ENCODE results near the gene PXDN.
A peak's percentile ranks its signal among the peaks of the same experiment; 100 is the strongest.

PXDN gene

DNA sequence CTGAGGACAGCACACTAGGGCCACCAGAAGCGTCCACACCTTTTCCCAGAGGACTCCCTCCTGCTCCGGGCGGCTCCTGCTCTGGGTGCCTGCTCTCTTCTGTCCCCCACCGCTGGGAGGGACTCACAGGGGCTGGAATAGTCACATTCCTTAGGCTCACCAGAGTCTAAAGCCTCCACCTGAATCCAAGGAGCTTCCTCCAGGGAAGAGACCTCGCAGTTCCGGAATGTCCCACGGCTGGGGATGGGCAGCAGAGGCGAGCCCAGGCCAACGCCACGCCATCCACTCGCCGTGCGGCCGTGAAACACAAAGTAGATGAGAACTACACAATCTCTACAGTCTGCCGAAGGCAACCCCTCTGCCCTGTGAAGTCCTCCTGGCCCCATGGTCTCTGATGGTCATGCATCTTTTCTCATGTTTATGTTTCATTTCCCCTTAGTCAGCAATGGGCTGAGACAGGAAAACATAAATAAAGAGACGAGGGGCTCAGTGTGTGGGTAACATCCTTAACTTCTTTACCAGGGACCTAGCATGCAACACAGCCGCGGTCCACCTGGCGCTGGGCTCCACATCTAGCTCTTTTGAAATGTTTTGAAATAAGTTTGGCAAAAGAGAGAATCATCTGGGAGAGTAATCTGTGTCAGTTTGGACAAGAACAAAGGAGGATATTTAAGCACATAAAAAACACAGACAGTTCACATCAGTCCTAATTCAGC lies 98.4 kb downstream of the PXDN start:
- DNase-seq (ENCODE audit: low read depth) = no peak
- TF ChIP-seq, protein P1, sequence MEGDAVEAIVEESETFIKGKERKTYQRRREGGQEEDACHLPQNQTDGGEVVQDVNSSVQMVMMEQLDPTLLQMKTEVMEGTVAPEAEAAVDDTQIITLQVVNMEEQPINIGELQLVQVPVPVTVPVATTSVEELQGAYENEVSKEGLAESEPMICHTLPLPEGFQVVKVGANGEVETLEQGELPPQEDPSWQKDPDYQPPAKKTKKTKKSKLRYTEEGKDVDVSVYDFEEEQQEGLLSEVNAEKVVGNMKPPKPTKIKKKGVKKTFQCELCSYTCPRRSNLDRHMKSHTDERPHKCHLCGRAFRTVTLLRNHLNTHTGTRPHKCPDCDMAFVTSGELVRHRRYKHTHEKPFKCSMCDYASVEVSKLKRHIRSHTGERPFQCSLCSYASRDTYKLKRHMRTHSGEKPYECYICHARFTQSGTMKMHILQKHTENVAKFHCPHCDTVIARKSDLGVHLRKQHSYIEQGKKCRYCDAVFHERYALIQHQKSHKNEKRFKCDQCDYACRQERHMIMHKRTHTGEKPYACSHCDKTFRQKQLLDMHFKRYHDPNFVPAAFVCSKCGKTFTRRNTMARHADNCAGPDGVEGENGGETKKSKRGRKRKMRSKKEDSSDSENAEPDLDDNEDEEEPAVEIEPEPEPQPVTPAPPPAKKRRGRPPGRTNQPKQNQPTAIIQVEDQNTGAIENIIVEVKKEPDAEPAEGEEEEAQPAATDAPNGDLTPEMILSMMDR (conservative IDR thresholded peaks at IDR 0.05; ENCODE audit: low read depth, low read length) = no peak
- H3K4me3 ChIP-seq (ENCODE audit: low read depth, low read length) = no peak overlapping the region

DNA sequence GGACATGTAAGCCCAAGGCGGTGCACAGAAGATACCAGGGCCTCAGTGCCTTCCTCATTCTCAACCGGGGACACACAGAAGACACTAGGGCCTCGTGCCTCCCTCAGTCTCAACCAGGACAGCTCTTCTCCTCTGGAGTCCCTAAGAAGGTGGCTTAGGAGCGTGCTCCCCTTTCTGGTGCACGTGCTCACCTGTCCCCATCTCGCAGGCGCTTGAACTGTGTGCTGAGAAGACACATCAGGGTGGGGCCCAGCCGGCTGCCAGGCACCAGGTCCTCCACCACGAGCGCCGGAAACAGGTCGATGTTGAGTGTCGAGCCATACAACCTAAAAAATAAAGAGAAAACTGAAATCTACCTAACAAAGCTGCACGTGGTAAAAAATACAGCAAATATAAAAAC lies 99.9 kb downstream of the PXDN start:
- TF ChIP-seq, protein P1 (conservative IDR thresholded peaks at IDR 0.05; ENCODE audit: low read depth, low read length) = no peak
- no peak overlapping the region for H3K4me3 ChIP-seq (ENCODE audit: low read depth, low read length)
- DNase-seq (ENCODE audit: low read depth) = no peak

DNA sequence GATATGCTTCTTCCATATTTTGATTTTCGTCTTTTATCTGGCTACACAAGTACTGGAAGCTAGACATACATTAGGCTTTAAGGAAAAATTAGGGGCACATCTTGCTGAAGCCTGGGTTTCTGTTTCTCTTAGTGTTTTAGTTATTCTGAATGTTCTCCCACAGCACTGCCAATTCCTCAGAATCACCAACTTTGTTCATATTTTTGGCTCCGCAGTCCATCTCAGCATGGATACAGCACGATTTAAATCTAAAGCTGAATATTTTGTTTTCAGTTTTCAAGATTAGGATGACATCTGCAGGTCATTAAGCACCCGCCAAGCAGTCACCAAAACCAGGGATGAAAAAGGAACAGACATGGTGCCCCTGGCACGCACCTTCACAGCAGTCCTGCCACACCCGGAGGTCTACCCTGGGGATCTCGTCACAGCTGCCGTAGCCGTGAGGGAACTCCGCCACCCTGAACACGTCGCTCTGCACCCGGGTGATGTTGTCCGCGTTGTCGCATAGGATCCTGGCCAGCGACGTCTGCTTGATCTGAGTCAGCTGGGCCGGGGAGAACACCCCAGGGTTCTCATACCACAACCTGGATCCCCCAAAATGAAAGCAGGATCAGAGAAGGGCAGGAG lies 101.2 kb downstream of the PXDN start:
- DNase-seq (ENCODE audit: low read depth) = no peak
- TF ChIP-seq, protein P1 (conservative IDR thresholded peaks at IDR 0.05; ENCODE audit: low read depth, low read length) = no peak
- H3K4me3 ChIP-seq (ENCODE audit: low read depth, low read length) = no peak overlapping the region

DNA sequence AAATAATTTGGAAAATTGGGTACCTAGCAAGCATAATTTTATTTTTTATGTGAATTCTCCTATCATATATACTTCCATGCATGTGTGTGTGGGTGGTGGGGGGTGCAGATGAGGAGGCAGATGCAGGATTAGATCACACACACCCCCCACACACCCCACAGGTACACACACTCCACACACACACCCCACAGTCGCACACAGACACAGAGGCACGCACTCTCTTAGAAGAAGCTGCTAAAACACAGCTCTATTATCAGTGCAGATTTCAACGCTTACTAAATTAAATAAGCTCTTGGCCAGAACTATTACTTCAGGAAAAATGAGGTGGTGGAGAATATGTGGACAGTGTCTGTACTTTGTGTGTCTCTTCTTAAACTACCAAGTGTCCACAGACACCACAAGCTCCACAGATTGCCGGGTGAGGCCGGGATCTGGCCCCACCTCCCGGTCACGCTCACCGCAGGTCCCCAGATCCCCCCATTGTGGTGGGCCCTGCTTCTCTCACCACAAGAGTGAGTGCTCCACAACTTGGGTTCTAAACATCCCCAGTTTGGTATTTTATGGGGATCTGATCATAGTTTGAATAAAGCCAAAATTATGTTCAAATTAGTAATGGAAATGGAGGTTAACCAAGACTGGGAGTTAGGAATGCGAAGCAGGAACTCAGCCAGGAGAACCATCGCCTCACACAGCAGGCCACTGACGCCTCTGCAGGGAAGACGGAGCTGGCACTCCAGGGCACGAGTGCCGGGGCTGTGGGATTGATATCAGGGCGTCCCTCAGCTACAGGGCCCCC lies 102.1 kb downstream of the PXDN start:
- TF ChIP-seq, protein P1 (conservative IDR thresholded peaks at IDR 0.05; ENCODE audit: low read depth, low read length) = no peak
- DNase-seq (ENCODE audit: low read depth) = peak; percentile 55
- no peak overlapping the region for H3K4me3 ChIP-seq (ENCODE audit: low read depth, low read length)

DNA sequence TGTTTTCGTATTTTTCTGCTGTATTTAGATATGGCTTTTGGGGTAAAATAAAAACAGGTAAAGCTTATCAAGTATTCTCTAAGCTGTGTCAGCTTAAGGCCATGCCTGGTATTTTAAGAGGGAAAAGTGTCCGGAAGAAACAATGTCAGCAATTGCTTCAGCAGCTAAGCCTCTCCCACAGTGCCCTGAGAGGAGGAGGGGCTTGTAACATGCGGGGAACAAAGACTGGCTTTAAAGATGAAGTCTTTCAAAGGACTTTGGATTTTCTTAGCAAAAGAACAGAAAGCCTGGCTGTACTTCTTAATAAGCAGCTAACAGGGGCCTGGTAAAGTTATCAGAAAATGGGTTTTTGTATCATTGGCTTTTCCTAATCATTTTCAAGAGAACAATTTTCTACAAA lies 102.8 kb downstream of the PXDN start:
- DNase-seq (ENCODE audit: low read depth) = peak; percentile 58
- TF ChIP-seq, protein P1 (conservative IDR thresholded peaks at IDR 0.05; ENCODE audit: low read depth, low read length) = no peak
- no peak overlapping the region for H3K4me3 ChIP-seq (ENCODE audit: low read depth, low read length)

- no peak overlapping the region for H3K4me3 ChIP-seq (ENCODE audit: low read depth, low read length)
- TF ChIP-seq, protein P1 (conservative IDR thresholded peaks at IDR 0.05; ENCODE audit: low read depth, low read length) = no peak
- DNase-seq (ENCODE audit: low read depth) = no peak
Measured at GRCh38 chr2:1640301-1641135, 103.8 kb downstream of the PXDN start.

All from choroid plexus epithelial cell (primary cell).